OCI-LY7 (cell line): ENCODE results near the gene GAP43. TPM values are rescaled to one million over a fixed set of nuclear protein-coding genes. Genes with fewer than 3 reads are reported as not detected.

Experiments used
- BruUV-seq: library from RNA; stranded (reverse); fragments of 400-500 nt; replicated peaks from 2 replicates; lab custom pipeline; 2021; lab: Mats Ljungman, UMichigan
- CTCF ChIA-PET: fragments of 300-600 bp; sonication (Branson Sonifier 250); formaldehyde crosslinking; loops from one replicate; lab custom pipeline; 2022; ENCODE audit warnings: antibody characterized with exemption; ENCODE audit not compliant: unreplicated experiment; lab: Charles Lee
- POLR2A ChIA-PET: fragments of 300-600 bp; sonication (Branson Sonifier 250); formaldehyde crosslinking; loops from one replicate; lab custom pipeline; 2022; ENCODE audit warnings: antibody characterized with exemption; lab: Charles Lee
- DNase-seq: peaks from one replicate; pipeline ENCODE4 v3.0.0-alpha.2; 2015; ENCODE audit warnings: low spot score
- H2AFZ ChIP-seq: fragments of 200-600 bp; sonication (generic), shearing (Covaris generic); 2 replicates; pipeline ENCODE4 v1.6.1; 2014; ENCODE audit warnings: mild to moderate bottlenecking, antibody characterized with exemption, low read length, moderate library complexity
- H3K27ac ChIP-seq: fragments of 200-600 bp; sonication (generic); 2 replicates; pipeline ENCODE4 v1.5.1; 2014; ENCODE audit warnings: mixed run types, low read depth, mild to moderate bottlenecking, moderate library complexity, low read length, inconsistent platforms; ENCODE audit not compliant: poor library complexity, severe bottlenecking
- H3K36me3 ChIP-seq: fragments of 200-600 bp; sonication (generic); 2 replicates; pipeline ENCODE4 v1.6.1; 2014; ENCODE audit warnings: mild to moderate bottlenecking, antibody characterized with exemption, low read length, moderate library complexity, mixed read lengths; ENCODE audit not compliant: insufficient read depth
- H3K4me1 ChIP-seq: fragments of 200-600 bp; sonication (generic); 2 replicates; pipeline ENCODE4 v1.5.1; 2014; ENCODE audit warnings: mild to moderate bottlenecking, low read length; ENCODE audit not compliant: insufficient read depth, poor library complexity, severe bottlenecking
- H3K4me2 ChIP-seq: fragments of 200-600 bp; sonication (generic); 2 replicates; pipeline ENCODE4 v1.6.1; 2014; ENCODE audit warnings: mild to moderate bottlenecking, low read length
- H3K4me3 ChIP-seq: fragments of 200-600 bp; sonication (generic); 2 replicates; pipeline ENCODE4 v1.5.1; 2014; ENCODE audit warnings: mild to moderate bottlenecking, low read depth, low read length; ENCODE audit not compliant: poor library complexity, severe bottlenecking
- H3K79me2 ChIP-seq: fragments of 200-600 bp; sonication (generic); 2 replicates; pipeline ENCODE4 v1.6.1; 2016; ENCODE audit warnings: low read depth, mild to moderate bottlenecking, low read length, moderate library complexity, mixed read lengths; ENCODE audit not compliant: insufficient read depth
- H3K9me2 ChIP-seq: fragments of 200-600 bp; sonication (generic); 2 replicates; pipeline ENCODE4 v1.6.1; 2016; ENCODE audit warnings: mild to moderate bottlenecking, low read length, mixed read lengths; ENCODE audit not compliant: insufficient read depth
- H3K9me3 ChIP-seq: fragments of 200-600 bp; sonication (generic); 2 replicates; pipeline ENCODE4 v1.6.1; 2014; ENCODE audit warnings: mild to moderate bottlenecking, mixed run types, low read length, mixed read lengths
- H4K20me1 ChIP-seq: fragments of 200-600 bp; sonication (generic); 2 replicates; pipeline ENCODE4 v1.6.1; 2014; ENCODE audit warnings: mild to moderate bottlenecking, antibody characterized with exemption, low read length, moderate library complexity, mixed read lengths; ENCODE audit not compliant: insufficient read depth
- CTCF ChIP-seq: fragments of 200-600 bp; sonication (generic); conservative IDR thresholded peaks from 2 replicates; pipeline ENCODE4 v1.5.1; 2014; ENCODE audit warnings: mild to moderate bottlenecking, antibody characterized with exemption, low read length, moderate library complexity, mixed read lengths
- EZH2phosphoT487 ChIP-seq: fragments of 200-600 bp; sonication (generic); IDR thresholded peaks from 2 replicates; pipeline ENCODE4 v1.6.1; 2018; ENCODE audit warnings: low read depth, borderline replicate concordance, mild to moderate bottlenecking, mixed run types, antibody characterized with exemption, low read length, moderate library complexity, mixed read lengths
- intact Hi-C: fragments of 100-400 bp; cut with micrococcal nuclease; formaldehyde crosslinking; loops from one replicate; pipeline ENCODE4 v1.10.0; 2022; ENCODE audit not compliant: unreplicated experiment
- total RNA-seq, 2 experiments: library from RNA; depleted of rRNA in 1 of 2; stranded (reverse); fragments of >200 nt in 1 of 2; shearing (Covaris generic) in 1 of 2; gene quantifications; 2 replicates each; pipeline ENCODE4 v1.2.3, GENCODE V29; 2014 to 2022

GAP43 gene
- total RNA-seq, 2 experiments from 2014 or later = not detected

- no peak overlapping the region for H3K27ac ChIP-seq
- CTCF ChIA-PET = no interaction called here
- POLR2A ChIA-PET = no interaction called here
- no peaks in the 10 kb centered on the region for H4K20me1 ChIP-seq
- TF ChIP-seq EZH2phosphoT487 (no peak), CTCF (no peak)
- H3K79me2 ChIP-seq = no peaks in the 10 kb centered on the region
- no TSS peak for BruUV-seq
- H2AFZ ChIP-seq = no peak overlapping the region
- H3K4me1 ChIP-seq = no peaks in the 10 kb centered on the region
- H3K4me2 ChIP-seq = no peak overlapping the region
- intact Hi-C loops = no loop called here
- no peaks in the 10 kb centered on the region for H3K9me2 ChIP-seq
- no peak overlapping the region for H3K4me3 ChIP-seq
- DNase-seq = no peak
- H3K9me3 ChIP-seq = no peaks in the 10 kb centered on the region
- no peaks in the 10 kb centered on the region for H3K36me3 ChIP-seq
Observed at GRCh38 chr3:115758076-115758763, 134.9 kb downstream of the GAP43 start.

GRCh38 chr3:115760716-115761115, 137.4 kb downstream of the GAP43 start:
- no peak for TF ChIP-seq CTCF
- no peak for TF ChIP-seq EZH2phosphoT487
- H3K4me3 ChIP-seq = no peak overlapping the region
- no TSS peak for BruUV-seq
- H3K27ac ChIP-seq = no peak overlapping the region
- no peaks in the 10 kb centered on the region for H4K20me1 ChIP-seq
- H3K9me2 ChIP-seq = no peaks in the 10 kb centered on the region
- intact Hi-C loops = no loop called here
- H3K79me2 ChIP-seq = no peaks in the 10 kb centered on the region
- H2AFZ ChIP-seq = no peak overlapping the region
- no peak for DNase-seq
- CTCF ChIA-PET = no interaction called here
- H3K4me1 ChIP-seq = no peaks in the 10 kb centered on the region
- POLR2A ChIA-PET = no interaction called here
- H3K4me2 ChIP-seq = no peak overlapping the region
- H3K36me3 ChIP-seq = no peaks in the 10 kb centered on the region
- no peaks in the 10 kb centered on the region for H3K9me3 ChIP-seq

DNA sequence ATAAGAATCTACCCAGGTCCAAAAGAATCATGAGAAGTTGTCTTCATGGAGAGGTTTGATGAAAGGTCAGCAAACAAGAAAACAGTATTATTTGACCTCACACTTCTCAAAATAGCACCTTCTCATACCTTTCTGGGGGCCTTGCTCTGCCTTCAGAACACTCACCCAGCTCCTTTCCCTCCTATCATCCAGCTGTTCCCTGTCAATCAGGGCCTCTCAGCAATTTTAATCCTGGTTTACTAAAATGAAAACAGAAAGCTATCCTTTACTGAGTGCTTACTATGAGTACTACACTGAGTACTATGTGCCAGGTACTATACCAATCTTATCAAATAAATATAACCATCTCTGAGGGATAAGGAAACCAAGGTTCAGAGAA, 138.6 kb downstream of the GAP43 start:
- BruUV-seq = no TSS peak
- H2AFZ ChIP-seq = no peak overlapping the region
- H3K36me3 ChIP-seq = no peaks in the 10 kb centered on the region
- no peak for DNase-seq
- no peak overlapping the region for H3K4me3 ChIP-seq
- no peak overlapping the region for H3K4me2 ChIP-seq
- H3K4me1 ChIP-seq = no peaks in the 10 kb centered on the region
- no peaks in the 10 kb centered on the region for H3K9me2 ChIP-seq
- H3K9me3 ChIP-seq = no peaks in the 10 kb centered on the region
- intact Hi-C loops = no loop called here
- H3K79me2 ChIP-seq = no peaks in the 10 kb centered on the region
- TF ChIP-seq CTCF (no peak), EZH2phosphoT487 (no peak)
- ChIA-PET CTCF (interaction anchor here (0.6 kb wide), 1 partner anchor 480 kb away, joined by 3 read pairs; no protein-coding TSS in a partner anchor), POLR2A (interaction anchor here (0.6 kb wide), 1 partner anchor 120 kb away, joined by 4 read pairs; no protein-coding TSS in a partner anchor)
- no peaks in the 10 kb centered on the region for H4K20me1 ChIP-seq
- H3K27ac ChIP-seq = no peak overlapping the region
